ENCODE measurements around the gene PML.

DNA sequence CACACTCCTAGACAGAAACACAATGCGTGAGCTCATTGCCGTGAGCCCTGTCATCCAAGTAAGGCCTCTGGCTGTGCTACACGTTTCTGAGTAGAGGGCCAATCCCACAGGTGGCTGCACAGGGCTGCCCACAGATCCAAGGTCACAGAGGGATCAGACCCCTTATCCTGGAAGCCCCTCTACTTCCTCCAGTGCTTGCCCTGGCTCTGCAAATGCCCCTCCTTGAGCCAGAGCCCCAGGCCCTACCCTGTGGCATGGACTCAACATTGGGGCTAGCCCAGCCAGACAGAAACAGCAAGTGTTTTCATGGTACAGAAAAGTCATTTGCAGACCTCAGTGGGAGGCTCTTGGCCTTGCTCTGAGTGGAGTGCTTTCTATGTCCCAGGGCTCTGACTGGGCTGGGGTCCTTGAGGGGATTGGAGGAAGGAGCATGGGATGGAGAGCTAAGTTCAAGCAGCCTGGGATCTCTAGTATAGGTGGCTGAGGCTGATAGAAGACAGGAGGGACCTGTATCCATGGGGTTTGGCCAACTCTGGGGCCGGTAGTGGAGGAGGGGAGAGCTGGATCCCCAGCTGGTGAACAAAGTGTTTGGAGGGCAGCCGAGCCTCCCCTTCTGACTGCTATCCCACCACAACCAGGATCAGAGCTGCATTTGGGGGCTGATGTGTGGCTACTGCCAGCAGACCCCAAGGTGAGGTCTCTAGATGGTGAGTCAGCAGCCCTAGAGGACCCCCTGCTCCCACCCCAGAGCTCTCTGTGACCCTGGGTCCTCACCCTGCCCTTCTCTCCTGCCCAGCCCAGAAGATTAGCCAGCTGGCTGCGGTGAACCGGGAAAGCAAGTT lies 49.1 kb downstream of the PML start:
- TF ChIP-seq, protein P1, sequence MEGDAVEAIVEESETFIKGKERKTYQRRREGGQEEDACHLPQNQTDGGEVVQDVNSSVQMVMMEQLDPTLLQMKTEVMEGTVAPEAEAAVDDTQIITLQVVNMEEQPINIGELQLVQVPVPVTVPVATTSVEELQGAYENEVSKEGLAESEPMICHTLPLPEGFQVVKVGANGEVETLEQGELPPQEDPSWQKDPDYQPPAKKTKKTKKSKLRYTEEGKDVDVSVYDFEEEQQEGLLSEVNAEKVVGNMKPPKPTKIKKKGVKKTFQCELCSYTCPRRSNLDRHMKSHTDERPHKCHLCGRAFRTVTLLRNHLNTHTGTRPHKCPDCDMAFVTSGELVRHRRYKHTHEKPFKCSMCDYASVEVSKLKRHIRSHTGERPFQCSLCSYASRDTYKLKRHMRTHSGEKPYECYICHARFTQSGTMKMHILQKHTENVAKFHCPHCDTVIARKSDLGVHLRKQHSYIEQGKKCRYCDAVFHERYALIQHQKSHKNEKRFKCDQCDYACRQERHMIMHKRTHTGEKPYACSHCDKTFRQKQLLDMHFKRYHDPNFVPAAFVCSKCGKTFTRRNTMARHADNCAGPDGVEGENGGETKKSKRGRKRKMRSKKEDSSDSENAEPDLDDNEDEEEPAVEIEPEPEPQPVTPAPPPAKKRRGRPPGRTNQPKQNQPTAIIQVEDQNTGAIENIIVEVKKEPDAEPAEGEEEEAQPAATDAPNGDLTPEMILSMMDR (IDR thresholded peaks at IDR 0.05; ENCODE audit: low read length): no peak
- no peak for TF ChIP-seq EZH2 (IDR thresholded peaks at IDR 0.05; ENCODE audit: borderline replicate concordance, low read length)

All from OCI-LY1 (cell line).